Gastroesophageal sphincter (tissue), 2 donors: ENCODE results near the gene ADGRG7.

Experiments used
- POLR2A ChIP-seq, 2 donors: fragments of 450-650 bp; IDR thresholded peaks; one replicate each; pipeline ENCODE4 v1.6.1; 2017; ENCODE audit warnings: antibody characterized with exemption in 2 of 2, mild to moderate bottlenecking in 2 of 2, moderate library complexity in 1 of 2
- POLR2AphosphoS5 ChIP-seq: sonication (generic); formaldehyde crosslinking; IDR thresholded peaks from one replicate; pipeline ENCODE4 v1.6.1; 2017; ENCODE audit warnings: antibody characterized with exemption

- TF ChIP-seq POLR2AphosphoS5 (no peak), POLR2A (IDR thresholded peaks at IDR 0.05) (no peak)
These were observed 31.9 kb upstream of the ADGRG7 start for GRCh38 chr3:100577382-100578008.
